MM.1S (cell line): Measurements from ENCODE around the gene NTM.

Experiments
- EZH2 ChIP-seq: fragments of 300-600 bp; sonication (generic); optimal IDR thresholded peaks from 2 replicates; pipeline ENCODE3; 2017; ENCODE audit warnings: low read depth, mild to moderate bottlenecking, antibody characterized with exemption, low read length, mixed read lengths
- EZH2phosphoT487 ChIP-seq: fragments of 300-600 bp; sonication (generic); IDR thresholded peaks from 2 replicates; pipeline ENCODE4 v1.6.1; 2018; ENCODE audit warnings: antibody characterized with exemption, low read length
- TF ChIP-seq, protein P1 (sequence below): fragments of 300-600 bp; sonication (generic); IDR thresholded peaks from 2 replicates; pipeline ENCODE4 v1.5.1; 2016; ENCODE audit warnings: antibody characterized with exemption, low read length, mixed read lengths

DNA sequence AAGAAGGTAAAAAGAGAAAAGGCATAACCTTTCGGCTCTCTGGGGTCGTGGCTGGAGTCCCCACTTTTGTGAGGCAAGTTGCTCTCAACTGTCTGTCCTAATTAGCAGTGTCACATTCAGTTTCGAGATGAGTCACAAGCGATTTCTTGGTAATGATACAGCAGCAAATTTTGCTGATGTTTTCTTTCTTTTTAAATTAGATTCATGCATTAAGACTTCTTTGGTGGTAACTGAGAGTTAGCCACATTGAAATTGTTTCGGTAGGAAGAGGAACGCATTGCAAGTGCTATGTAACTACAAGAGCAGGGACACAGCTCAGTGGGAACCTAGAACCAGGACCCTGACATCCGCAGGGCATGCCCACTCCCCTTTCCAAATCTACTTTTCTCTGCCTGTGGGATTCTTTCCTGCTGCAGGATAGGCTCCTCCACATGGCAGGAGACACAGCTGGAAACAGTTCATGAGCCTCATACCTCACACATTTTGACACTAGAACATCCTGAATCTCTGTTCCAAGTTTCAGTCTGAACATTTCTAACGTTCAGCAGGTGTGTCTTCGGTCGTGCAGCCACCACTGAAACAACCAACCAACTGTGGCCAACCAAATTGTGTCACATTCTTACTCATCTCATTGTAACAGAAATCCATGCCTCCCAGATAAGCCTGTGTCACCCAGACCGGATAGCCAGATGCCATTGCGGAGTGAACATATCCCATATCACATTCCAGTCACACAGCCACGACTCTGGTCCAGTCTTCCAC lies 987.6 kb downstream of the NTM start:
- TF ChIP-seq, protein P1, sequence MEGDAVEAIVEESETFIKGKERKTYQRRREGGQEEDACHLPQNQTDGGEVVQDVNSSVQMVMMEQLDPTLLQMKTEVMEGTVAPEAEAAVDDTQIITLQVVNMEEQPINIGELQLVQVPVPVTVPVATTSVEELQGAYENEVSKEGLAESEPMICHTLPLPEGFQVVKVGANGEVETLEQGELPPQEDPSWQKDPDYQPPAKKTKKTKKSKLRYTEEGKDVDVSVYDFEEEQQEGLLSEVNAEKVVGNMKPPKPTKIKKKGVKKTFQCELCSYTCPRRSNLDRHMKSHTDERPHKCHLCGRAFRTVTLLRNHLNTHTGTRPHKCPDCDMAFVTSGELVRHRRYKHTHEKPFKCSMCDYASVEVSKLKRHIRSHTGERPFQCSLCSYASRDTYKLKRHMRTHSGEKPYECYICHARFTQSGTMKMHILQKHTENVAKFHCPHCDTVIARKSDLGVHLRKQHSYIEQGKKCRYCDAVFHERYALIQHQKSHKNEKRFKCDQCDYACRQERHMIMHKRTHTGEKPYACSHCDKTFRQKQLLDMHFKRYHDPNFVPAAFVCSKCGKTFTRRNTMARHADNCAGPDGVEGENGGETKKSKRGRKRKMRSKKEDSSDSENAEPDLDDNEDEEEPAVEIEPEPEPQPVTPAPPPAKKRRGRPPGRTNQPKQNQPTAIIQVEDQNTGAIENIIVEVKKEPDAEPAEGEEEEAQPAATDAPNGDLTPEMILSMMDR: no peak
- TF ChIP-seq EZH2phosphoT487: no peak
- TF ChIP-seq EZH2: no peak
